HG03108 (cell line): ENCODE results near the gene MXRA5.
"Not testable (repeated sequence)": the region's sequence is repeated elsewhere in the genome, so short reads cannot be mapped to it uniquely, and the experiment has no call there.

Source experiments
- ATAC-seq: cut with Tn5 transposase; IDR thresholded peaks from one replicate; pipeline ENCODE4 v1.9.1; 2021; ENCODE audit warnings: moderate library complexity; ENCODE audit not compliant: unreplicated experiment

MXRA5 gene

GRCh38 chrX:3345281-3346191 lies 916 bp downstream of the MXRA5 start:
- no peak for ATAC-seq

- ATAC-seq: not testable (repeated sequence)
These were observed 2.9 kb downstream of the MXRA5 start for GRCh38 chrX:3343569-3343968.

- ATAC-seq: no peak
These were observed 6.4 kb downstream of the MXRA5 start for GRCh38 chrX:3340016-3340415.

GRCh38 chrX:3326681-3327080 lies 19.8 kb downstream of the MXRA5 start:
- no peak for ATAC-seq

GRCh38 chrX:3320471-3321046 lies 25.9 kb downstream of the MXRA5 start:
- no peak for ATAC-seq

- no peak for ATAC-seq
These were observed 29.2 kb downstream of the MXRA5 start for GRCh38 chrX:3317191-3317718.

- ATAC-seq: no peak
These were observed 34.3 kb downstream of the MXRA5 start for GRCh38 chrX:3312109-3312508.

- ATAC-seq: no peak
These were observed 38.6 kb downstream of the MXRA5 start for GRCh38 chrX:3307881-3308280.

GRCh38 chrX:3299636-3300035 lies 46.8 kb downstream of the MXRA5 start:
- no peak for ATAC-seq

GRCh38 chrX:3295731-3296130 lies 50.7 kb downstream of the MXRA5 start:
- ATAC-seq: no peak

- no peak for ATAC-seq
These were observed 53.2 kb downstream of the MXRA5 start for GRCh38 chrX:3293251-3293650.

- no peak for ATAC-seq
These were observed 55.9 kb downstream of the MXRA5 start for GRCh38 chrX:3290561-3290960.

- ATAC-seq: no peak
These were observed 60.1 kb downstream of the MXRA5 start for GRCh38 chrX:3286196-3286945.

GRCh38 chrX:3280706-3281105 lies 65.7 kb downstream of the MXRA5 start:
- ATAC-seq: no peak

GRCh38 chrX:3273668-3274067 lies 72.8 kb downstream of the MXRA5 start:
- ATAC-seq: not testable (repeated sequence)

- ATAC-seq: no peak
These were observed 74.6 kb downstream of the MXRA5 start for GRCh38 chrX:3271834-3272186.

GRCh38 chrX:3271183-3271833 lies 75.1 kb downstream of the MXRA5 start:
- no peak for ATAC-seq

GRCh38 chrX:3268829-3269228 lies 77.6 kb downstream of the MXRA5 start:
- ATAC-seq: no peak

GRCh38 chrX:3263681-3264126 lies 82.7 kb downstream of the MXRA5 start:
- no peak for ATAC-seq

- ATAC-seq: no peak
These were observed 83.6 kb downstream of the MXRA5 start for GRCh38 chrX:3262901-3263300.
